ENCODE measurements around the gene PRR11. TPM values are rescaled to one million over a fixed set of nuclear protein-coding genes. Genes with fewer than 3 reads are reported as not detected.

Gene PRR11
- total RNA-seq, 1 experiment from 2014 or later = 86.7 TPM

DNA sequence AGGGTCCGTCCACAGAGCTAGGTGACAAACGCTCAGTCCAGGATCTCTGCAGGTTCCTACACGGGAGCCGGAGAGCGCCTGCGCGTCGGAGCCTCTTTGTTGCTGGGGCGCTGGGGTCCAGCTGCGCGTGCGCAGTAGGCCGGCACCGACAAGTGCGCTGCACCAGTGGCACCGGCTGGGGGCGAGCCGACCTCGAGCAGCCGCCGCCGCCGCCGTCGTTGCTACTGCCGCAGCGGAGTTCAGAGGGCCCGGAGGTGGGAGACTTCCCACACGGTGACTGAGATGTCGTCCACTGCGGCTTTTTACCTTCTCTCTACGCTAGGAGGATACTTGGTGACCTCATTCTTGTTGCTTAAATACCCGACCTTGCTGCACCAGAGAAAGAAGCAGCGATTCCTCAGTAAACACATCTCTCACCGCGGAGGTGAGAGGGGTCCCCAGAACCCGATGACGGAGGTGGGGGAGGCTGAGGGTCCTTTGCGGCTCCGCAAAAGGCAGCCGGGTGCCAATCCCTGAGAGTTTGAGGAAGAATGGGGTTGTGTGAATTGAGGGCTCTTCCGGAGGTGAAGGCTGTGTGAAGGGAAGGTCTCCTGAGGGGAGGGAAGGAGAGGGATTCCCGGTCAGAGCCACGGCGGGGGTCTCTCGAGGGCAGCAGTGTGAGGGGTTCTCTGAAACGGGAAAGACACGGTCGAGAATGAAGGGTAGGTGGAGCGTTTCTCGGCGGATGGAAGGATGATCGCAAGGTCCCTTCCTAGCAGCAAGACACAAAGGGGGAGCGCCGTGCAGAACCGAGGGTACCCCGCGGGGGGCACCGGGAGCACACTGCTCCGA, 65.0 kb downstream of the PRR11 start, which contains the start of gene GDPD1:
GDPD1 (plus strand) TSS at position 184 of the 831 bp plus-strand sequence; CDS start at position 283, 99 bp downstream.
- H3K4me3 ChIP-seq (replicated peaks in 1 of 2; ENCODE audit: low read depth in 1 of 2, low read length in 2 of 2) = peak within 1 kb of the TSS; percentile 90 to 99
- ChIA-PET POLR2A (interaction anchor here (0.8 to 1.6 kb wide), 4 partner anchors 9 to 90 kb away, joined by 3 to 4 read pairs (median 4); partner anchors contain the start of genes PRR11 and SKA2), RAD21 (ENCODE audit: low non-redundant PET in 1 of 2, low total read pairs in 2 of 2, uncharacterized antibody in 2 of 2, unreplicated experiment in 2 of 2) (interaction anchor here (0.6 to 0.8 kb wide), 2 partner anchors 12 to 69 kb away, joined by 3 read pairs; no protein-coding TSS in a partner anchor), CTCF (interaction anchor here (0.6 to 1.3 kb wide), 7 partner anchors 8 to 633 kb away, joined by 3 to 5 read pairs (median 4); no protein-coding TSS in a partner anchor)
- H3K27ac ChIP-seq (ENCODE audit: low read depth, low read length) = peak within 1 kb of the TSS; percentile 63
- H3K9me3 ChIP-seq (ENCODE audit: control insufficient read depth in 1 of 2, insufficient read depth in 1 of 2, low read depth in 1 of 2, low read length in 2 of 2) = no peaks in the 10 kb centered on the region
- TF ChIP-seq, protein P1, sequence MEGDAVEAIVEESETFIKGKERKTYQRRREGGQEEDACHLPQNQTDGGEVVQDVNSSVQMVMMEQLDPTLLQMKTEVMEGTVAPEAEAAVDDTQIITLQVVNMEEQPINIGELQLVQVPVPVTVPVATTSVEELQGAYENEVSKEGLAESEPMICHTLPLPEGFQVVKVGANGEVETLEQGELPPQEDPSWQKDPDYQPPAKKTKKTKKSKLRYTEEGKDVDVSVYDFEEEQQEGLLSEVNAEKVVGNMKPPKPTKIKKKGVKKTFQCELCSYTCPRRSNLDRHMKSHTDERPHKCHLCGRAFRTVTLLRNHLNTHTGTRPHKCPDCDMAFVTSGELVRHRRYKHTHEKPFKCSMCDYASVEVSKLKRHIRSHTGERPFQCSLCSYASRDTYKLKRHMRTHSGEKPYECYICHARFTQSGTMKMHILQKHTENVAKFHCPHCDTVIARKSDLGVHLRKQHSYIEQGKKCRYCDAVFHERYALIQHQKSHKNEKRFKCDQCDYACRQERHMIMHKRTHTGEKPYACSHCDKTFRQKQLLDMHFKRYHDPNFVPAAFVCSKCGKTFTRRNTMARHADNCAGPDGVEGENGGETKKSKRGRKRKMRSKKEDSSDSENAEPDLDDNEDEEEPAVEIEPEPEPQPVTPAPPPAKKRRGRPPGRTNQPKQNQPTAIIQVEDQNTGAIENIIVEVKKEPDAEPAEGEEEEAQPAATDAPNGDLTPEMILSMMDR (IDR thresholded peaks at IDR 0.05 in 2 of 3, conservative IDR thresholded peaks at IDR 0.05 in 1 of 3; ENCODE audit: borderline replicate concordance in 1 of 3, insufficient read depth in 1 of 3, low read depth in 2 of 3, low read length in 2 of 3) = peak; percentile 46 to 72 (median 71); a peak in 4 of 6 replicates
- no peak for TF ChIP-seq SP1 (IDR thresholded peaks at IDR 0.05; ENCODE audit: low read depth)
- TF ChIP-seq YY1 (IDR thresholded peaks at IDR 0.05; ENCODE audit: extremely low read depth, insufficient replicate concordance, low read depth, low read length) = peak; percentile 53
- TF ChIP-seq POLR2A (IDR thresholded peaks at IDR 0.05; ENCODE audit: borderline replicate concordance, extremely low read depth, insufficient read depth, insufficient read length) = peak; percentile 73
- peak; percentile 88 for TF ChIP-seq RAD21 (IDR thresholded peaks at IDR 0.05; ENCODE audit: low read depth)
- TF ChIP-seq POLR2AphosphoS5 (IDR thresholded peaks at IDR 0.05; ENCODE audit: low read depth, low read length) = peak; percentile 82
- no peak for TF ChIP-seq SIN3A (IDR thresholded peaks at IDR 0.05; ENCODE audit: low read depth)
- TF ChIP-seq TCF7L2 (IDR thresholded peaks at IDR 0.05; ENCODE audit: borderline replicate concordance, extremely low read depth, insufficient read depth, insufficient read length) = peak; percentile 90
- DNase-seq (ENCODE audit: low read depth, low spot score) = peak; percentile 89
- peaks cover 15 to 28% of the 10 kb centered on the region in 2 experiments; a peak in 3 of 4 replicates for H3K4me1 ChIP-seq (ENCODE audit: control insufficient read depth in 1 of 2, insufficient read depth in 2 of 2, low read length in 2 of 2)
- no peaks in the 10 kb centered on the region for H4K20me1 ChIP-seq (ENCODE audit: insufficient read depth)
- H3K79me2 ChIP-seq (ENCODE audit: insufficient read depth, low read length) = no peaks in the 10 kb centered on the region
- H3K36me3 ChIP-seq (ENCODE audit: control insufficient read depth in 1 of 2, insufficient read depth in 2 of 2, low read length in 2 of 2) = no peaks in the 10 kb centered on the region
- H2AFZ ChIP-seq (ENCODE audit: low read depth, low read length, poor library complexity, severe bottlenecking) = peak within 1 kb of the TSS; percentile 99
- intact Hi-C loops (cut with micrococcal nuclease) = loop anchor here (2.0 kb wide), 1 partner anchor 220 kb away; no protein-coding TSS in a partner anchor
- peak; percentile 97 for ATAC-seq
- BruUV-seq (replicated peaks) = no TSS peak
- no peaks in the 10 kb centered on the region for H3K27me3 ChIP-seq (ENCODE audit: insufficient read depth, low read length)
- H3K4me2 ChIP-seq (ENCODE audit: low read length) = peak within 1 kb of the TSS; percentile 94
- no peaks in the 10 kb centered on the region for H3K9me2 ChIP-seq (ENCODE audit: insufficient read depth)
- peak within 1 kb of the TSS; percentile 72 for H3K9ac ChIP-seq (ENCODE audit: low read length)
